Measurements from ENCODE around the gene SLFNL1. TPM values are rescaled to one million over a fixed set of nuclear protein-coding genes. Genes with fewer than 3 reads are reported as not detected.

Gene SLFNL1
- total RNA-seq = under 1 TPM; 0.16 to 0.66 (median 0.29) TPM

DNA sequence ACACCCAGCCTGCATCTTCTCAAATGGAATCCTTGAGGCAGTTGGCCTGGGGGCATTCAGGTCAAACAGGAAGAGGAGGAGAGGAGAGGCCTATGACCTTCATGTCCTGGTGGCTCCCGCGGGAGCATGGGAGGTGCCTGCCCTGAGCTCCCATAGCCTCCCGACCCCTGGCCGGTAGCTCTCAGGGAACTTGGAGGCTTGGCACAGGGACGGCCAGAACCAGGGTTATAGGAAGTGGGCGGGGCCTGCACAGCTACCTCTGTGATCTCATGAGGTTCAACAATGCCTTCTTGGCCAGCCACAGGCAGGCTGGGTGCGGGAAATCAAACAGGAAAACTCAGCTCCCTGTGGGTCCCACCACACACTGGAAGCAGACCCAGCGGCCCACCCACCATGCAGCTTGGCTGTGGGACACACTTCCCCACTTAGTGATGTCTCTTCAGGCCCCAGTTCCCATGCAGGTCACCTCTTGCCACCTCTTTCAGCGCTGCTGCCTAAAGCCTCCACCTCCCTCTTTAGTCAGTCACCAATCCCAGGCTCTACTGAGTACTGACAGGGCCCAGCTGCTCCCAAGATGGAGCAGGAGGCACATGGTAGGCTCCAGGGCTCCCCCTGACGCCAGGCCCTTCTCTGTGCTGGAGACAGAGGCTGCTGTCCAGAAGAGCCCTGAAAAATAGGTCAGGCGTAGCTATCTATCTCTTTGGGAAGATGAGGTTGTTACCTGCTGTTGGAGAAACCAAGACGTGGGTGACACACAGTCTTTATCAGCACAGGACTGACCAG, at the start of gene SLFNL1:
Gene SLFNL1 (minus strand): TSS at position 200 of the 783 bp plus-strand sequence. CDS start 1,065 bp downstream, outside the sequence.
- Histone ChIP-seq H3K27ac (no peak within 1 kb of the TSS), H3K9me3 (no peaks in the 10 kb centered on the region), H3K4me1 (no peaks in the 10 kb centered on the region), H3K4me3 (no peak within 1 kb of the TSS), H3K36me3 (no peaks in the 10 kb centered on the region), H3K27me3 (no peaks in the 10 kb centered on the region)
- DNase-seq (ENCODE audit: low spot score in 2 of 2) = no peak
- intact Hi-C loops (cut with DNase I; ENCODE audit: low total_unique reads) = loop anchor here (5.0 kb wide), 1 partner anchor 1656 kb away; no protein-coding TSS in a partner anchor
- TF ChIP-seq, protein P1, sequence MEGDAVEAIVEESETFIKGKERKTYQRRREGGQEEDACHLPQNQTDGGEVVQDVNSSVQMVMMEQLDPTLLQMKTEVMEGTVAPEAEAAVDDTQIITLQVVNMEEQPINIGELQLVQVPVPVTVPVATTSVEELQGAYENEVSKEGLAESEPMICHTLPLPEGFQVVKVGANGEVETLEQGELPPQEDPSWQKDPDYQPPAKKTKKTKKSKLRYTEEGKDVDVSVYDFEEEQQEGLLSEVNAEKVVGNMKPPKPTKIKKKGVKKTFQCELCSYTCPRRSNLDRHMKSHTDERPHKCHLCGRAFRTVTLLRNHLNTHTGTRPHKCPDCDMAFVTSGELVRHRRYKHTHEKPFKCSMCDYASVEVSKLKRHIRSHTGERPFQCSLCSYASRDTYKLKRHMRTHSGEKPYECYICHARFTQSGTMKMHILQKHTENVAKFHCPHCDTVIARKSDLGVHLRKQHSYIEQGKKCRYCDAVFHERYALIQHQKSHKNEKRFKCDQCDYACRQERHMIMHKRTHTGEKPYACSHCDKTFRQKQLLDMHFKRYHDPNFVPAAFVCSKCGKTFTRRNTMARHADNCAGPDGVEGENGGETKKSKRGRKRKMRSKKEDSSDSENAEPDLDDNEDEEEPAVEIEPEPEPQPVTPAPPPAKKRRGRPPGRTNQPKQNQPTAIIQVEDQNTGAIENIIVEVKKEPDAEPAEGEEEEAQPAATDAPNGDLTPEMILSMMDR (IDR thresholded peaks at IDR 0.05) = no peak
- TF ChIP-seq POLR2AphosphoS5 (IDR thresholded peaks at IDR 0.05) (no peak), POLR2A (IDR thresholded peaks at IDR 0.05) (no peak)

DNA sequence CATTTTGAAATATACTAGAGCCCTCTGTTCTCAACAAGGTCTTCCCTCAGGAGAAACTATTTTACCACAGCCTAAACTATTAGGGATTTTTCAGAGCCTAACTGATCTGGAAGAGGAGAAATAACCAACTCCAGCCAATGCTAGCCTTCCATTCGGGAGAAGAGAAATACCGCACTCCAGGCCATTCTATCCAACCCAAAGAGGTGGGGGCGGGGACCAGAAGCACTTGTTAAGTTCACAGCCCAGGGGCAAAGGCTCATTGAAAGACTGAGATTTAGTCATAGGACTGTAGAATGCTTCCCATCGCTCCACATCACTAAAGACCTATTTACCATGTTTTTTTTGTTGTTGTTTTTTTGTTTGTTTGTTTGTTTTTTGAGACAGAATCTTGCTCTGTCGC, 35.4 kb upstream of the SLFNL1 start:
- H3K9me3 ChIP-seq = peaks cover 5 to 8% of the 10 kb centered on the region in 2 donors
- no peaks in the 10 kb centered on the region for H3K36me3 ChIP-seq
- TF ChIP-seq, protein P1 (IDR thresholded peaks at IDR 0.05) = no peak
- TF ChIP-seq POLR2A (IDR thresholded peaks at IDR 0.05) = no peak
- no peak for TF ChIP-seq POLR2AphosphoS5 (IDR thresholded peaks at IDR 0.05)
- H3K27me3 ChIP-seq = no peaks in the 10 kb centered on the region
- DNase-seq (ENCODE audit: low spot score in 2 of 2) = no peak
- no peaks in the 10 kb centered on the region for H3K4me1 ChIP-seq
- no peak overlapping the region for H3K4me3 ChIP-seq
- no peak overlapping the region for H3K27ac ChIP-seq
- intact Hi-C loops (cut with DNase I; ENCODE audit: low total_unique reads) = no loop called here

DNA sequence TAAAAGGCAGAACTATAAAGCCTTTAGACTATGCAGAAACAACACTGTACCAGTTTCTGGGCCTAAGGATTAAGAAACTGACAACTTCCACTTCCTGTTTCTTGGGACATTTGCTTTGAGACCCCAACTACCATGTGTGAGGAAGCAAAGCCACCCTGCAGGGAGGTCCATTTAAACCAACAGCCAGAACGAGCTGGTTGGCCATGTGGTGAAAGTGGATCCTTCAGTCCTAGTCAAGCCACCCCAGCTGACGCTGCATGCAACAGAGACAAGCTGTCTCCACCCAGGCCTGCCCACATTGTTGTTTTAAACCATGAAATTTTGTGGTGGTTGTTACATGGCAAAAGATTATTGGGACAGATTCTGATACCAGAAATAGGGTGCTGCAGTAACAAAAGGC, 31.8 kb upstream of the SLFNL1 start:
- DNase-seq (ENCODE audit: low spot score in 2 of 2) = no peak
- TF ChIP-seq POLR2A (IDR thresholded peaks at IDR 0.05) (no peak), POLR2AphosphoS5 (IDR thresholded peaks at IDR 0.05) (no peak)
- TF ChIP-seq, protein P1 (IDR thresholded peaks at IDR 0.05) = no peak
- H3K36me3 ChIP-seq = no peaks in the 10 kb centered on the region
- no peaks in the 10 kb centered on the region for H3K27me3 ChIP-seq
- H3K9me3 ChIP-seq = no peaks in the 10 kb centered on the region
- H3K4me1 ChIP-seq = no peaks in the 10 kb centered on the region
- intact Hi-C loops (cut with DNase I; ENCODE audit: low total_unique reads) = no loop called here
- H3K4me3 ChIP-seq = no peak overlapping the region
- no peak overlapping the region for H3K27ac ChIP-seq

DNA sequence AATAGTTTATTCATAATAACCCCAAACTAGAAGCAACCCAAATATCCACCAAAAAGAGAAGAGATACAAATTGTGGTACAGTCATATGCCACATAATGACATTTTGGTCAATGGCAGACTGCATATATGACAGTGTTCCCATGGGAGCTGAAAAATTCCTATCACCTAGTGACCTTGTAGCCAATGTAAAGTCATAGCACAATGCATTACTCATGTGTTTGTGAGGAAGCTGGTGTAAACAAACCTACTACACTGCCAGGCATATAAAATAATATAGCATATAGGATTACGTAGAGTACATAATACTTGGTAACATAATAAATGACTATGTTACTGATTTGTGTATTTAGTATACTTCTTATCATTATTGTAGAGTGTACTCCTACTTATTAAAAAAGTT, 29.5 kb upstream of the SLFNL1 start:
- Histone ChIP-seq H3K36me3 (no peaks in the 10 kb centered on the region), H3K4me1 (peaks cover 3 to 10% of the 10 kb centered on the region in 2 donors), H3K27me3 (no peaks in the 10 kb centered on the region), H3K27ac (no peak overlapping the region), H3K4me3 (no peak overlapping the region), H3K9me3 (no peaks in the 10 kb centered on the region)
- DNase-seq (ENCODE audit: low spot score in 2 of 2) = no peak
- TF ChIP-seq, protein P1 (IDR thresholded peaks at IDR 0.05) = no peak
- TF ChIP-seq POLR2AphosphoS5 (IDR thresholded peaks at IDR 0.05) (no peak), POLR2A (IDR thresholded peaks at IDR 0.05) (no peak)
- intact Hi-C loops (cut with DNase I; ENCODE audit: low total_unique reads) = no loop called here

DNA sequence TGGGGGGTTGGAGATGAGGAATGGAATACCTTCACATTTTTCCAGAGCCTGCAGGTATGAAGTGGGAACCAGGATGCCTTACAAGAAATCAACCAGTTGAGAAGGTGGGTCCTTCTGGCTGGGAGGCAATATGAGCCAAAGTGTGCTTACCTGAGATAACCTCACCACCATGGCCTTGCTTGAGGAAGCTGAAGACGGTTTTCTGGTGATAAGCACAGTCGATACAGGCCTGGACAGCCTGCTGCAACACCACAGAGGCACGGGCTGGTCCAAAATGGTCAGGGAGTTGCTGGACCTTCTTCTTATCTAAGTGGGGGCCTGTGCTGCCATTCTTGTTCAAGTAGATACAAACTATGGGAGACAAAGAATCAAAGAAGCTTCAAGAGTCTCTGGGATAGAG, 27.0 kb upstream of the SLFNL1 start:
- no peak for DNase-seq (ENCODE audit: low spot score in 2 of 2)
- intact Hi-C loops (cut with DNase I; ENCODE audit: low total_unique reads) = no loop called here
- H3K27me3 ChIP-seq = no peaks in the 10 kb centered on the region
- peak overlapping the region; percentile 17 to 88 for H3K27ac ChIP-seq
- H3K4me3 ChIP-seq = no peak overlapping the region
- no peaks in the 10 kb centered on the region for H3K36me3 ChIP-seq
- H3K4me1 ChIP-seq = peaks cover 3 to 25% of the 10 kb centered on the region in 2 donors
- TF ChIP-seq, protein P1 (IDR thresholded peaks at IDR 0.05) = no peak
- TF ChIP-seq POLR2A (IDR thresholded peaks at IDR 0.05) = no peak
- TF ChIP-seq POLR2AphosphoS5 (IDR thresholded peaks at IDR 0.05) = no peak
- H3K9me3 ChIP-seq = no peaks in the 10 kb centered on the region
